GM21825 (cell line): ENCODE measurements around the gene FMN2.

Experiments
- ATAC-seq: cut with Tn5 transposase; IDR thresholded peaks from one replicate; pipeline ENCODE4 v1.9.1; 2021; ENCODE audit warnings: mild to moderate bottlenecking, moderate library complexity; ENCODE audit not compliant: unreplicated experiment

The FMN2 gene

GRCh38 chr1:240468656-240469055, 377.0 kb downstream of the FMN2 start:
- ATAC-seq, result no peak

GRCh38 chr1:240474133-240474614, 382.5 kb downstream of the FMN2 start:
- ATAC-seq, result no peak

GRCh38 chr1:240475832-240476231, 384.1 kb downstream of the FMN2 start:
- no peak for ATAC-seq

- ATAC-seq, result no peak
Measured at GRCh38 chr1:240478536-240478935, 386.9 kb downstream of the FMN2 start.

DNA sequence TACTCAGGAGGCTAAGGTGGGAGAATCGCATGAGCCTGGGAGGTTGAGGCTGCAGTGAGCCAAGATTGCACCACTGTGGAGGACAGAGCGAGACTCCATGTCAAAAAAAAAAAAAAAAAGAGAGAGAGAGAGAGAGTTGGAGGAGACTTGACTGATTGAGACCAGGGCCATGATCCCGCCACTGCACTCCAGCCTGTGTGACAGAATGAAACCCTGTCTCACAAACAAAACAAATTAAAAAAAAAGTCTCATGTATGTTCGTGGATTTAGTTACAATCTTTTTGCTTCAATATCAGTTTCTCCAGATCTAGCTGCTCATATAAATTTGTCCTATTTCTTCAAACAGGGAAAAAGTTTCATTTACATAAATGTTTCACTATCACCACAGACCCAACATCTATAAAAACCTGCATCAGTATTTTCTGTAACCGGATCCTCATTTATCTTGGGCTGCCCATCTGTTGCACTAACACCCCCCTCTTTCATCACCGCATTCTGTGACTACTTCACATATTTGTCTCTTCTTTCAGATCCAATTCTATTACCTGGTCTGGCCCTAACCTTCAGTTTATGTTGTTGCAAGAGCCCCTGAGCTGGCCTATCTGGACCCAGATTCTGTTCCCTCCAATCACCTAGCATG, 393.2 kb downstream of the FMN2 start:
- ATAC-seq, result no peak

DNA sequence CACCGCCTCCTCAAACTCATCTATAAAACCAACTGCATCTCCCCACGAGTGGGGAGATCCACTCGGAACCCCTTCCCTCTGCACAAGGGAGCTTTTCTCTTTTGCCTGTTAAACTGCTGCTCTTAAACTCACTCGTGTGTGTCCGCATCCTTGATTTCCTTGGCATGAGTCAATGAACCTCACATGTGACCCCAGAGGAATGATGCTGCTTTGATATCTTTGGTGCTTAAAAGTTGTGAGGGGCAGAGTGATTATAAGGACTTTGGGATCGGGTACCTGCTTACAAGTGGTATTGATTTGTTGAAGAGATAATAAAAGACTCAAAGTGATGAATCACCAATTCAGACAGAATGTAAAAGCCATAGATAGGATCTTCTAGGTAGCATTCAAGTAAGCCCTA, 394.9 kb downstream of the FMN2 start:
- ATAC-seq, result no peak

GRCh38 chr1:240487493-240487892, 395.8 kb downstream of the FMN2 start:
- ATAC-seq, result no peak

- no peak for ATAC-seq
Measured at GRCh38 chr1:240491156-240491555, 399.5 kb downstream of the FMN2 start.

DNA sequence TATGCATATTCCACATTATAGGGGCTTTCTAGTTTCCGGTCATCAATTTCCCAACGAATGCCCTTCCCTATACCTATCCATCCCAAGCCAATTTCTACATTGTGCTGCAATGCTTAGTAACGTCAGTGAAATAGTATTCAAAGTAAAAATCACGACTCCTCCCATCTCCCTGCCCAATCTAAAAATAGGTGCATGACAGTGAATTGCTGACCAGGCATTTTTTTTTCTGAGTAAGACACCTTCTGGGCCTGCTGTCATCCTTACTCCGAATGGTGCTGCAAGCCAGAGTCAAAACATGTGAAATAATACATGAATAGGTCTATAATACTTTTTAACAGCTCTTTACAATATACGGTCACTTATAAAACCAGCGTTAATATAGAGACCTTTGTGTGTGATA, 400.1 kb downstream of the FMN2 start:
- ATAC-seq, result no peak

- ATAC-seq, result no peak
Measured at GRCh38 chr1:240492832-240493440, 401.3 kb downstream of the FMN2 start.

- ATAC-seq, result no peak
Measured at GRCh38 chr1:240495601-240496000, 403.9 kb downstream of the FMN2 start.

DNA sequence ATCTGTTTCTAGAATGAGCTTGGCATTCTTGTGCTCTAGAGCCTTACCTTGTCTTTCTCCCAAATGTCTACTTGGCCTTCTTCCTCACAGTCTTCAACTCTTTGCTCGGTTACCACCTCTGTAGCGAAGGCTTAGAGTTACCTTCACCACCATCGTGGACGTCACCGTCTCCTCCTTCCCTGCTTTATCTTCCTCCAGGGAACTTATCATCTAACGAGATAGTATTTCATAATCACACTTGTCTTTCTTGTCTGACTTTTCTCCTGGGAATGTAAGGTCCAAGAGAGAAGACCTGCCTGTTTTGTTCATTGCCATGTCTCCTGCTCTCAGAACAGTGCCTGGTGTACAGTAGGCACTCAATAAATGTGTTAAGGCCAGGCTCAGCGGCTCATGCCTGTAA, 404.7 kb downstream of the FMN2 start:
- ATAC-seq, result no peak

DNA sequence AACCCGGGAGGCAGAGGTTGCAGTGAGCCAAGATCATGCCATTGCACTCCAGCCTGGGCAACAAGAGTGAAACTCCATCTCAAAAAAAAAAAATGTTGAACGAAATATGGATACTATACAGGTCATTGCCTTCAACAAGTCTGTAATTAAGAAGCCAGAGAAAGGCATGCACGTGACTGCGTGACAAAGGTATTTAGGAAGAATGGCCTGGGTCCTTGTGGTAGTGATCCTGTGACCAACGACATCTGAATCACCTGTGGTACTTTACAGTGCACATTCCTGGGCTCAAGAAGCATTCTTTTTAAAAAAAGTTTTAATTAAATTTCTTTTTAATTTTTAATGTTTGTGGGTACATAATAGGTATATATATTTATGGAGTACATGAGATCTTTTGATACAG, 405.3 kb downstream of the FMN2 start:
- ATAC-seq, result no peak

GRCh38 chr1:240497908-240498307, 406.2 kb downstream of the FMN2 start:
- no peak for ATAC-seq

DNA sequence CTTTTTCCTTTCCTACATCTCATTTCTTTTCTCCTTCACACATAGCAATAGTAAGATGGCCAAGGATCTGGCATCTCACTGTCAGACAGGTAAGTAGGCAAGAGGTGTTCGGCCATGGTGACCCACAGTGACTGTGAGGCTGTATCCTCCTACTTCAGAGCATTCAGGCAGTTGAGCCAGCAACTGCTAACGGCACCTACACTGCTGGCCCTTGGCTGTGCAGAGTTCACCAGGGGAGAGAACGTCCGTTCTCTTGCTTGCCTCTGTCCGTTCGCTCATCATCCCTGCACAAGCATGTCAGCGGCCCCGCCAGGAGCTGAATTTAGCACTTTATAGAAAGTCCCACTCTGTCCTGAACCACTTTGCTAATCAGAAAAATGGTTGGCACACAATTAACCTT, 406.7 kb downstream of the FMN2 start:
- ATAC-seq, result no peak

GRCh38 chr1:240499012-240499411, 407.3 kb downstream of the FMN2 start:
- no peak for ATAC-seq

GRCh38 chr1:240500647-240501046, 409.0 kb downstream of the FMN2 start:
- no peak for ATAC-seq

- no peak for ATAC-seq
Measured at GRCh38 chr1:240501115-240501514, 409.4 kb downstream of the FMN2 start.

- no peak for ATAC-seq
Measured at GRCh38 chr1:240503036-240503435, 411.4 kb downstream of the FMN2 start.

- ATAC-seq, result no peak
Measured at GRCh38 chr1:240503558-240503957, 411.9 kb downstream of the FMN2 start.

DNA sequence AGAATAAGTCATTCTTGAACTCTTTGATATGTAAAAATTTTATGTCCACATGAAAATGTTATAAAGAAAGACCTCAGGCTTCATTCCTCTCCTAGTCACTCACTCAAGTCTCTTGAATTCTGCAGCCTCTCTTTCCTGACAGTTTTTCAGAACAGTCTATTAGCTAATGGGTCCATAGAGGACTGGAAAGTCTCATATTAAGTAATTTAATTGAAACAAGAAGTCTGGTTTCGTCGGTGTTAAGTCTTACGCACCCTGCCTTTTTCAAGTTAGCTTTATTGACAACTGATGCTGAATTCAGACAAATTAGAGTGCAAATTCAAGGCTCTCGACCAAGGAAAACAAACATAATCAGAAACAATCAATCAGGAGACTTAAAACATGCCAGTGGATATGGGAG, 414.5 kb downstream of the FMN2 start:
- ATAC-seq, result no peak

DNA sequence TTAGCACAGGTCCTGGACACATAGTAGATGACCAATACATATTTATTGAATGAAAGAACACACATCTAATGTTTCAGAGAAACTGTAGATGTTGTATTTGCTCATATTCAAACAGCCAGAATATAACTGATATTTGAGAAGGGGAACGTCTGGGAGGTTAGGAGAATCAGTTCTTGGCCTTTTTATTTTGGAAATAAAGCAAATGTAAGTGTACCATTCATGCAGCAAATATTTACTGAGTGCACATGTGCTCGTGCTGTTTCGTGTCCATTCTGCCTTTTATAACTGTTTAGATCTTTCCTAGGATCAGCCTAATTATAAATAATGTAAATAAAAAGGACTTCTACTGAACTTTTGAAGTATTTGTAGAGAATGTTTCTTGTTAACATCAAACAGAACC, 416.5 kb downstream of the FMN2 start:
- ATAC-seq, result no peak

DNA sequence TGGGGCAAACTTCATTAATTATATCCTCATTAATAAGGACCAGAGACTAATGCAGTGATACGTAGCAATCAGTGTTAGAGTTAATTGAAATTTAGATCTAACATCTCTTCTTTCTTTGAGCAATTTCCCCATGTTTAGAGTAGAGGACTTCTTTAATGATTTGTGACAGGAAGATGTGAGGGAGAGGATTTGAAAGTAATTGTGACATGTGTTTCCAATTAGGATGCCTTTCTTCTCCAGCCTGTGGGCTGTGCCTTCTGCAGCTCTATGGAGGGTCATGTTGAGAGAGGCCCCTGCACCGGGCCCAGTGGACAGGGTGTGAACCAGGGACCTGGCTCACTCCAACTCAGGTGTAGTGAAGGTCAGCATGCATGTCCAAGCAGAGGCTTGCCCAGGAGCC, 417.3 kb downstream of the FMN2 start:
- ATAC-seq, result no peak
